Spleen (tissue), 7 donors: ENCODE measurements around the gene SLC6A20.

Source experiments
- CTCF ChIP-seq, 11 experiments: fragments of 200-600 bp in 7 of 11; fragments of 450-650 bp in 4 of 11; sonication (generic) in 4 of 11; IDR thresholded peaks in 8 of 11; conservative IDR thresholded peaks in 3 of 11; 1 replicate in 7 of 11; 2 replicates in 4 of 11; pipeline versions ENCODE4 v1.4.0 to v1.8.0; 2016 to 2021; ENCODE audit warnings: antibody characterized with exemption in 11 of 11, inconsistent platforms in 4 of 11, mild to moderate bottlenecking in 1 of 11
- POLR2A ChIP-seq, 3 donors: fragments of 450-650 bp; IDR thresholded peaks; one replicate each; pipeline ENCODE4 v1.5.1; 2017; ENCODE audit warnings: antibody characterized with exemption in 3 of 3, mild to moderate bottlenecking in 1 of 3
- POLR2AphosphoS5 ChIP-seq, 3 donors: sonication (generic); formaldehyde crosslinking; IDR thresholded peaks; one replicate each; pipeline ENCODE4 v1.5.1; 2017; ENCODE audit warnings: antibody characterized with exemption in 3 of 3
- donor health status: DM: no; HTN: no; CAD: no; lungs with moderate emphysema.
- donor health status: DM: no; HTN: no; CAD: no.
- donor health status: DM: no; HTN: no; CAD: no.

DNA sequence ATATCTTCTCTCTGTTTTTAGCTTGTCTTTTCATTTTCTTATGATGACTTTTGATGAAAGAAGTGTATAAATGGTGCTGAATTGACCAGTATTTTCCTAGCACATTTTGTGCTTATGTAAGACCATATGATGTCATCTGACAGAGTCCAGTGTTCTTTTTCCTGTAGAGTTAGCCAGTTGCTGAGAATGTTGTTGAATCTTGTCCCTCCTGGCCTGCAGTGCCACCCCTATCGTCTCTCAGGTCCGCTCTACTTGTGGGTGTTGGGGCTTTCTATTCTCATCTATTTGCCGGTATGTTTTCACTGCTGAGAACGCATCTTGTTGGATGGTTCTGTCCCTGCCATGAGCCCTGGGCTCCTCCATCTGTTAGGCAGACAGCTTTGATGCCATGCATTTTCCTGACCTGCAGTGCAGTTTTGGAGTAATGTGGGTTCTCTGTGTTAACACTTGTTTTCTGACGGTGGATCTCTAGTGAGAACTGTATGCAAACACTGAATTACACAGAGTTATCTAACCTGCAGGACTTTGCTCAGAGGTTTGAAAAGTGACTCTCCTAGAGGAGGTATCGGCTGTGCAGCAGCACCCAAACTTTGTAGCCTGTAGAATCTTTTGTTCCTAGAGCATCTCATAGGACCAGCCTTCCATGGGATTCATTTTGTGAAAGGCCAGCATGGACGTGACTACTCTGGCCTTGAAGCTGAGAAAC lies 44.6 kb downstream of the SLC6A20 start:
- TF ChIP-seq POLR2AphosphoS5 (IDR thresholded peaks at IDR 0.05) (no peak), CTCF (IDR thresholded peaks at IDR 0.05 in 8 of 11, conservative IDR thresholded peaks at IDR 0.05 in 3 of 11) (no peak), POLR2A (IDR thresholded peaks at IDR 0.05) (no peak)
